Right renal cortex interstitium (tissue), 3 donors: Measurements from ENCODE around the gene ZNF343. TPM values are rescaled to one million over a fixed set of nuclear protein-coding genes. Genes with fewer than 3 reads are reported as not detected.

Experiments used
- DNase-seq, 3 donors: peaks; one replicate each; pipeline ENCODE4 v3.0.0-alpha.2; 2013; ENCODE audit warnings: low read depth in 3 of 3, low spot score in 2 of 3
- polyA plus RNA-seq, 3 donors: library from polyadenylated mRNA; unstranded; fragments of 120-200 nt; gene quantifications; one replicate each; pipeline ENCODE4 v1.2.1, GENCODE V29; 2013; ENCODE audit not compliant: insufficient read length in 3 of 3

The ZNF343 gene
- polyA plus RNA-seq, 3 donors: 16.3 to 17.4 (median 16.5) TPM

DNA sequence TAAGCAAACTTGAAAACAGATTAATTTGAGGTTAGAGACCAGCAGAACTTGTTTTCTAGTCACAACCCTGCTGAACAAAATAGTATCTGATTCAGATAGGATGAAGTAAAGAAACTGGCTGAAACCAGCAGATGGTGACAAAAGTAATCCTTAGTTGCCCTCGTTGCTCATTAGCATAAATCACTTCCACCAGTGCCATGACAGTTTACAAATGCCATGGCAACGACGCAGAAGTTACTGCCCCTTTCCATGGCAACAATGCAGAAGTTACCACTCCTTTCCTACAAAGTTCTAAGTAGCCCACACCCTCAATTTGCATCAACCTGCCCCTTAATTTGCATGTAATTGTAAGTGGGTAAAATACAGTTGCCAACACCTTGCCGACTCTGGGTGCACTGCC, 61.9 kb downstream of the ZNF343 start:
- no peak for DNase-seq

Other genes with a start within 250 kb of the ZNF343 start
- under 1 TPM; 0.54 to 0.99 (median 0.86) TPM for gene TGM3, start 212.9 kb downstream of the ZNF343 start, polyA plus RNA-seq
- not detected for gene TGM6, start 128.0 kb downstream of the ZNF343 start, polyA plus RNA-seq
- gene SNRPB, start 38.1 kb downstream of the ZNF343 start, polyA plus RNA-seq: 100 to 1,000 TPM; 134 to 145 (median 139) TPM
- under 1 TPM; 0.10 to 0.18 (median 0.11) TPM for gene TMC2, start 27.7 kb upstream of the ZNF343 start, polyA plus RNA-seq
- 100 to 1,000 TPM; 244 to 266 (median 248) TPM for gene NOP56, start 143.7 kb upstream of the ZNF343 start, polyA plus RNA-seq
- 100 to 1,000 TPM; 128 to 137 (median 129) TPM for gene IDH3B, start 155.3 kb upstream of the ZNF343 start, polyA plus RNA-seq
- gene EBF4, start 183.9 kb upstream of the ZNF343 start, polyA plus RNA-seq: 10 to 100 TPM; 22.8 to 27.1 (median 25.7) TPM